ENCODE results near the gene GOLGA7B.
A peak's percentile ranks its signal among the peaks of the same experiment; 100 is the strongest.

Gene GOLGA7B

DNA sequence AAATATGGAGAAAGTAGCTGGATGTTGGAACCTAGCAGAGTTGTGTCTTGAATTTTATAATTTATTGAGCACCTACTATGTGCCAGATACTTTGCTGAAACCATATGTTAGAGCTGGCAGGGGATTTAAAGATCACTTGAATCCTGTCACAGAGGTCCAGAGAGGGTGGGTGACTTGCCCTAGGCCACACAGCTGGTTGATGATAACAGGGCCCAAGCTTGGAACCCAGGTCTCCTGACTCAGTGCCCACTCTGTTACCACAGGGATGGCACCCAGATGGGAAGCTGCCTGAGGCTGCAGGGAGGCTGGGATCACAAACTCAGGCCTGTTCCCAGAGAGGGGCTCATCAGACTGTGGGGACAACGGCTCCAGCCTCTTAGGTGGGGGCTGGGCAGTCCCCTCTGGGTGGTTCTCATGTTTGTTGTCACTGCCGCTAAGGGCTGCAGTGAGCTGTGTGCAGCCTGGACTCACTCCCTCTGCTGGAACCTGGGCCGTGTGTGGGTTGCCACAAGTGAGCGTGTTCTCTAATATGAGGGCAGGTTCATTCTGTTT lies 18.6 kb downstream of the GOLGA7B start:
- DNase-seq (ENCODE audit: low spot score): no peak

GRCh38 chr10:97869091-97870042 lies 19.7 kb downstream of the GOLGA7B start:
- peak; percentile 55 for DNase-seq (ENCODE audit: low spot score)

GRCh38 chr10:97870990-97871389 lies 21.3 kb downstream of the GOLGA7B start:
- DNase-seq (ENCODE audit: low spot score): no peak

DNA sequence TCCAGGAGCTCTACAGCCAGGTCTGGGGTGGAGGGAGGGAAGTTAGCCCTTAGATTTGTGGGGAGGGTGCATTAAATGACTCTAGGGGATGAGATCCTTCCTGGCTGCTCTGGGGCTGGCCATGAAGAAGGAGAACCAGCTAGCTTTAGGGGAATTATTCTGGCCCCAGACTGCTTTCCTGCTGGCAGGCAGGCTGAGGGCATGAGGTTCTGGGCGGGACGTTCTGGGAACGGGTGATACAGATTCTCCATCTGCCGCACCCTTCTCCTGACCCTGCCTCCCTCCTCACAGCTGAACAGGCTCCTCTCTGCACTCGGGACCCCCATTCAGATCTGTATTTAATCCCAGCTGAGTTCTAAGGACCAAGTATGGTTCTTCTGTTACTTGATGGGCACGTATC lies 23.9 kb downstream of the GOLGA7B start:
- no peak for DNase-seq (ENCODE audit: low spot score)

GRCh38 chr10:97874332-97874731 lies 24.7 kb downstream of the GOLGA7B start:
- no peak for DNase-seq (ENCODE audit: low spot score)

DNA sequence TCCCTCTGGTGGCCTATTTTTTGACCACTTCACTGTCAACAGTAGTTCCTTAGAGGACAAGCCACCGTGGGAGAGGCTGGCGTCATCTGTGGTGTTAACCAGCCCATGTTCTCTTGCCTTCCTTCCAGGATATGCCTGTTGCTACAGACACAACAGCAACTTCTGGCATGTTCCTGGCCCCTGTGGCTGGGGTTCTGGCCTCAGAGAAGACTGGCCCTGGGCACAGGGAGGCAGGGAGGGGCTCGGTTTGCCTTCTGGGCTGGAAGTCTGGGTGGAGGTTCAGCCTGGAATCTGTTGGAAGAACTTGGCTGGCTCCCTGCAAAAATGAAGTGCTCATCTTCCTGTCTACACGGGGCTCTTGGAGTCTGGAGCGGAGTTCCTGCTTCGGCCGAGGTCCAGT lies 25.7 kb downstream of the GOLGA7B start:
- DNase-seq (ENCODE audit: low spot score): no peak

- DNase-seq (ENCODE audit: low spot score): no peak
These were observed 26.8 kb downstream of the GOLGA7B start for GRCh38 chr10:97876402-97876801.

GRCh38 chr10:97879241-97879640 lies 29.6 kb downstream of the GOLGA7B start:
- no peak for DNase-seq (ENCODE audit: low spot score)

DNA sequence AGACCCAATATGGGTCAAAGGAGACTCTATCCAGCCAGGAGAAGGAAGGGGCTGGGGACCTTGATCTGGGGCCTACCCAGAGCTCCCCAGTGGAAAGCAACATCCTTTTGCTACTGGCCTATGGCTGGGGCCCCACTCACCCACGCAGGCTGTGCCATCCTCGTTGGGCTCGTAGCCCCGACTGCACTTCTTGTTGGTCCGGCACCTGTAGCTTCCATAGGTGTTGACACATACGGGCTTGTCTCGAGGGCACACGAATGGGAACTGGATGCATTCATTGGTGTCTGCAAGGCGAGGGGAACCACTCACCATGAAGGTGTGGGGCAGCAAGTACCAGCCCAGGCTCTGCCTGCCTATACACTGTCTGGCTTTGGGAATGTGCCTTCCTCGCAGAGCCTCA lies 30.5 kb downstream of the GOLGA7B start:
- DNase-seq (ENCODE audit: low spot score): no peak

DNA sequence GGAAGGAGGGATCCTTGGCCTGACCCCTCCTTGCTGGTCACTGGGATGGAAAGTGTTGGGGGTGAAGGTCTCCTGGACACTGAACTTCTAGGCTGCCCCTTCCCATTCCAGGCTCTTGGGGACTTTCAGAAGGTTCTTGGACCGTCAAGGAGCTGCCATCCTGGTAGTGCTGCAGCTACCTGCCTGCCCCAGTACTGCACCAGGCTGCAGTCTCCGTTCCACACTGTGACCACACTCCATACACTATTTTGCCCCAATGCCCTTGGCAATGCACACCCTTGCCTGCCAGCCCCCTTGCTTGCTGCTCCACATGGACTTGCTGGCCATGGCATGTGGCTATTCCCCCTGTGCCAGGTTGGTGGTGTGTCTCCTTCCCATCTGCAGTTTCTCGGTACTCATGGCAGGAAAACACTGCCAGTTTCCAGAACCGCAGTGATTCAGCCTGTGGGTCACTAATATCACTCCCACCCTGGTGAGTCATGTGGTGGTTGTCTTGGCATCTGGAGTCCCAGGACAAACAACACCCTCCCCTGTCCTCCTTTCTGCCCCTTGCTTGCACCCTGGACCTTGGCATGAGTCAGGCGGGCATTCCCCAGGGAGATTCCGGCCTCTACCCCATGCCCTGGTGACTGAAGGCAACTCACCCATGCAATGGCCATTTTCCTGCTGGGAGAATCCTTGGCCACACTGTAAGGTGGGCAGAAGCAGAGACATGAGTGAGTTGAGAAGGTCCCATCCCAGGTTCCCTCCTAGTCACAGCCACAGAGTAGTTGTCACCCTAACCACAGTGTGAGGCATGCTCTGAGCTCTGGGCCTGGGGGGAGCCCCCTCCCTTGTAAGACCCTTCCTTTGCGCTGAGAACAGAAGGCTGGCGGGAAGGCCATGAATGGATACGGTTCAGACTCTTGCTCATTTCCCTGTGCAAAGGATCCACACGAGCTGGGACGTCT lies 32.8 kb downstream of the GOLGA7B start:
- DNase-seq (ENCODE audit: low spot score): no peak

DNA sequence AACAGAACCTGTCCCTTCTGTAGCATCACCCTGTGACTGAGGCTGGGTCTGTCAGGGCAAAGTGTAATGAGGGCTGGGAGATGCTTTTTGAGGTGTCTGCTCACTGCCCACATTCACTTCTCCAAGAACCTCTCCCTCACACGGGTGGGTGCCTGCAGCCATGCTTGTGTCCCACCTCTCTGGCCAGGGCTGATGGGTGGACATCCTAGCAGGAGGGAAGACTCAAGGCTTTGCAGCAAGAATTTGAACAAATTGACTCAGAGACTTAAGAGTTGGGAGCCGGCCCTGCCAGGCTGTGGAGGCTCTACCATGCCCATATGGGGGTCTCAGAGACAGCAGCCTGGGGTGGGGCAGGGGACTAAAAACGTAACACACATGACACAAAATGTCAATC lies 33.4 kb downstream of the GOLGA7B start:
- DNase-seq (ENCODE audit: low spot score): no peak

- peak; percentile 16 for DNase-seq (ENCODE audit: low spot score)
These were observed 36.6 kb downstream of the GOLGA7B start for GRCh38 chr10:97886286-97886685.

GRCh38 chr10:97887399-97887798 lies 37.8 kb downstream of the GOLGA7B start:
- DNase-seq (ENCODE audit: low spot score): no peak

DNA sequence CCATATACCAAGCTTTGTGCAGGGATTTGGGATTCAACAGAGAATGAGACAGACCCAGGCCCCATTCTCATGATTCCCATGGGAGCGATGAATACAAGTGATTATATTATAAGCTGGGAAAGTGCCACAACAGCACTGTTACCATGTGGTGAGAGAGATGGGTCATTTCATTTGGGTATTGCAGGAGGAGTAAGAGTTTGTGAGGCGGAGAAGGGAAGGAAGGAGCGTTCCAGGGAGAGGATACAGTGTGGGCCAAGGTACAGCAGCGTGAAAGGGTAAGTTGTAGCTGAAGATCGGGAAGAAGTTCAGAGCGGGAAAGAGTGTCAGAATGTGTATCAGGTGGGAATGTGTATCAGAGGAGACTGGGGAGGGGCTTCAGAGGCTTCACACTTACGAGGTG lies 38.5 kb downstream of the GOLGA7B start:
- DNase-seq (ENCODE audit: low spot score): no peak

DNA sequence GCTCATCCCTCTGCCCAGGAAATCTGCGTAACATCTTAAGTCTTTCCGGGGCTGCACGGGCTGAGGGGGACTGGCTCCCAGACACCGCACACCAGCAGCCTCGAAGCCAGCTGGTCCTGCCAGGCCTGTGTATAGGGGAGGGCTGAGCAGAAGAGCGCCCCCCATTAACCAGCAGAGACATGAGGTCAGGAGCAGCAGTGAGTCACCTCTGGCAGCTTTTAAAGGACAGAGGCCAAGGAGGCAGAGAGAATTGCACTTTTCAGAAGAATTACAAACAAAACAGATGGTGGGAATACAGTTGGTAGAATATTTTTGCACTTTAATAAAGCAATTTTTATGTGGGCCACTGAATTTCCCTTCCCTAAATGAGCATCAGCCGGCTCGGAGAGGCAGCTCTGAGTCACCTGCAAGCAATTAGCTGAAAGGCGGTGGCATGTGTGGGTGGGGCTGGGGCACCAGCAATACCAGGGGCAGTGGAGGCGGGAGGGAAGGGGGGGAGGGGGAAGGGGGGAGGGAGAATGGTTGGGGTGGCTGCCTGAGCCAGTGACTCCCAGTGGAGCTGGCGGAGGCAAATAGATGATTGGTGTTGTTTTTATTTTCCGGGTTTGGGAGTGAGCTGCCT lies 39.1 kb downstream of the GOLGA7B start:
- DNase-seq (ENCODE audit: low spot score): peak; percentile 34

GRCh38 chr10:97889461-97890265 lies 40.0 kb downstream of the GOLGA7B start:
- DNase-seq (ENCODE audit: low spot score): no peak

DNA sequence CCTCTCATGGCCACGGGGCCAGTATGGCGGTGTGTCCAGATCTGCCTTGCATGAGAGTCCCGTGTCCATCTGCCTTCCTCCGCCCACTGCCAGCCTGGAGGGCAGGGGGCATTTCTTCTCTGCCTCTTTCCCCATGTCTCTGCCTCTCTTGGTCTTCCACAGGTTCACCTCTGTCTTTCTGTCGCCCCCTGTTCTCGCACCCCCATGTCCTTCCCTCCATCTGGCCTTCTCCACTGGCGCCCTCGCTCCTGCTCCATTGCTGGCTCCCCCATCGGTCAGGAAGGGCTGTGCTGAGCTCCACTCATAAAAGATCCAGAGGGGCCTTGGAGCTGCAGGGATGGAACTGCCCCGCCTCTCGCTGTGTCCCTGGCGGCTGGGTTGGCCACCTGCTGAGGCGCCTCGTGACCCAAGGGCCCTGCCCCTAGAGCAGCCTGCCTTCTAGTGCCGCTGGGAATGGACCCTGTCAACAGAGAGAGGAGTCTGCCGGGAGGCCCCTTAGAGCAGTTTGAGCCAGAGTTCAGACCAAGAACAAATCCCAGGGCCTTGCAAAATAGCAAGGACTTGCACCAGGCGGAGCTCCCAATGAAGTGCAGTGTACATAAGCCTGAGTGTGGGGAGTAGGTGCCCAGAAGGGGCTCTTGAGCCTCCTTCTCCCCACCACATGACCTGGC lies 42.0 kb downstream of the GOLGA7B start:
- no peak for DNase-seq (ENCODE audit: low spot score)

DNA sequence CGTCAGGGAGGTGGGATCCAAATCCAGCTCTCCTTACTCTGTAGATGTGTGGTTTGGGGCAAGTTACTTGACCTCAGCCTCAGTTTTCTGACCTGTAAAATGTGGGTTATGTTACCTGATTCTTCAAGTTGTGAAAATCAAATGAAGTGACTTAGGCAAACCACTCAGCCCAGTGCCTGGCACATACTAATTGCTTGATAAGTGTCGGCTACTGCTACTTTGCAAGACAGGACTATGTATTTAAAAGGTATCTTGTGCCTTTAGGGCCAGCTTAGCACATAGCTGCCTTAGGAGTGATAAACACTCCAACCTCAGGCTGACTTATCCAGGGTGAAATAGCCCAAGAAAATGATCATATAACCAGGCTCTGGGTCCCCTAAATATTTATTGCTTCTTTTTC lies 42.9 kb downstream of the GOLGA7B start:
- DNase-seq (ENCODE audit: low spot score): no peak

DNA sequence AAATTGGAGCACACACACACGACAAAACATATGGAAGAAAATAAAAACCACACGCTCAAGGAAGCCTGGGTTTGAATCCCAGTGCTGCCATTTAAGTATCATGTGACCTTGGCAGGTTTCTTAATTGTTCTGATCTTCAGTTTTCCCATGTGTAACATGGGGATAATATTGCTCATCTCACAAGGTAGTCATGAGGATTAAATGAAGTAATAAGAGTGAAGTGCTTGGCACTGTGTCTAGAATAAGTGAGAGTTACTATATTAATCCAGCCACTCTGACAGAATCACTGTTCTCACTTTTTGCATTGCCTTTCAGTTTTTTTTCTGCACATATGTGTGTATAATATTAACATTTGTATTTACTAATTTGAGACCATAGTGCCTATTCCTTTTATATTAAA lies 43.3 kb downstream of the GOLGA7B start:
- no peak for DNase-seq (ENCODE audit: low spot score)

- DNase-seq (ENCODE audit: low spot score): no peak
These were observed 44.4 kb downstream of the GOLGA7B start for GRCh38 chr10:97894092-97894491.

DNA sequence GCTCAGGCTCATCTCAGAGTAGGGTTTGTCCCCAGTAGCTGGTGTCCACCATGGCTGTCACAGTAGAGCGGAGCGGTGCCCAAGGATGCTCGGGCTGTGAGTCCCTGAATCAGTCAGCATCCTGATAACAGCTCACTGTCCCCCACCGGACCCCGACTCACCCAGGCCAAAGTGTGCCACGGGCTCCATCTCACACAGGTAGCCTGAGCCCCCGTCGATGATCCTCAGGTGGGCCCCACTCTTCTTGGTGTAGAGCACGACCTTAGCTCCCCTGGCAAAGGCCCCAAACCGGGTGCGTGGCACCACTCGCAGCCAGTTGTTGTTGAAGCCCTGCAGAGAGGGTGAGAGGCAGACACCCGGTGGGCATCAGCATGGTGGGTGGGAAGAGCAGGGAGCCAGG lies 45.4 kb downstream of the GOLGA7B start:
- DNase-seq (ENCODE audit: low spot score): no peak

All from putamen (tissue), 1 donor.